Suppressor macrophage treated with lipopolysaccharide for 4 hours (primary cell): ENCODE data around the gene SETD7.
"Not testable (repeated sequence)": the region's sequence is repeated elsewhere in the genome, so short reads cannot be mapped to it uniquely, and the experiment has no call there.

Experiments
- DNase-seq: peaks from one replicate; pipeline ENCODE4 v3.0.0-alpha.2; 2020

Gene SETD7

DNA sequence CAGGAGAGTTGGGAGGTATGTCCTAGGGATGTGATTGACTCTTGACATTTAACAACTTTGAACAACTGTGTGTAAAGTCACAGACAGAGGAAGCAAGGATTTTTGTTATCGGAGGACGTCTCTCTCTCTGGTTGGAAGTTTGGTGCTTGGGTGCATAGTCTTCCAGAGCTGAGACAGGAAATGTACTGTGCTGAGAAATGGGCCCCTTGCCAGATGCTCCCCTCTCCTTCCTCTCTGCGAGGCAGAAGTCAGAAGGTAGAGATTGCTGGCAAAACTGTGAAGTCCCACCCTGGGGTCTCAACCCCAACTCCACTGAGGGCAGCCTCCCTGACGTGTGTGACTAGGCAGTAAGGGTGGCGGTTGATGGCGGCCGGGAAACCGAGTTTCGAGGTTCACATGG is 49.2 kb downstream of the SETD7 start:
- no peak for DNase-seq

- peak; percentile 37 for DNase-seq
These were observed 52.3 kb downstream of the SETD7 start for GRCh38 chr4:139503622-139504166.

DNA sequence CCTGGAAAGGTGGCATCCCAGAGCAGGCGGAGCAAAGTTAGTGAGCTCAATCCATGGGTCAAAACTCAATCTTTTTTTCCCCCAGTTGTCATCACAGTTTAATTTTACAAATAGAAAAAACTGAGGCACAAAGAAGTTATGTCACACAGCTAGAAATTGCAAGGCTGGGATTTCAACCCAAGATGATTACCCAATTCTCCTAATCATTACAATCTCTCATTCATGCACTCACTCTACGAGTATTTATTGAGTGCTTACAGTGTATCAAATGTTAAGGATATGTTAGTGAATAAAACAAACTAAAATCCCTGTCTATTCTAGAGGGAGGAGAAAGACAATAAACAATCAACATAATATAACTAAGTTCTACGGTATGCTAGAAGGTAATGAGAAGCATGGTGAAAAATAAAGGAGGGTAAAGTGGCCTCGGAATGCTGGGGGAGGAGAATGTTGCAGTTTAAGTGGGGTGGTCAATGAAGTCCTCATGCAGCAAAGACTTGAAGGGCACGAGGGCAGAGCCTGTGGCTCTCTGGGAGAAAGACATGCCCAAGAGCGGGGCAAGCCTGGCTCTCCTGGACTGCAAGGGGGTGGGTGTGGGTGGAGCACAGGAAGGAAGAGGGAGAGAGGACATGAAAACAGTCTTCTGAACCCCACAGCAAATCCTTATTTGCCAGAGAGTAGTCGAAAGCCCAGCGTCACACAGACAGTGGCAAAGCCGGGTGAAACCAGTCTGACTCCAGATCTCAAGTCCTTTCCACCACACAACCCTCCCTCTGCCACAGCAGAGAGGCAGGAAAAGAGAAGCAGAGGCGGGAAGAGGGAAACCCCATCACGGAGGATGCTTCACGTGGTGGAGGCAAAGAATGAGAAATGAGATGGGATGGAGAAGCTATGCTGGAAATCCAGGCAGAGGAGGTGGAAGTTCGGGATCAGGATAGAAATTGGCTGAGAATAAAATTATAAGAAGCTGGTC is 53.8 kb downstream of the SETD7 start:
- DNase-seq, result peak; percentile 19

DNA sequence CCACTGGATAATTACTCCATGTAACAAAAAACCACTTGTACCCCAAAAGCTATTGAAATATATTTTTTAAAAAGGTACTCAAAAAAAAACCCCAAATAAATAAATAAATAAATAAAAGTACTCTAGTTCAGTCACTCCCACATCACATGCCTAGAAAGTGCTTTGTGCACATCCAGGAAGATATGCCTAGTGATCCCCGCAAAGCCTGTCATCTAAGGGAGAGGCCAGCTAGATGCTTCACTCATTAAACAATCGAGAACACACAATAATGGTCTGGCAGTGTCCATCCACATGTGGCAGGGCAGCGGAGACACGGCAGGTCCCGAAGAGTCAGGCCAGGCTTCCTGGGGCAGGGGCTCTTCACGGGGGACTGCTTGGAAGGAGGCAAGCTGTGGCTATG is 54.5 kb downstream of the SETD7 start:
- DNase-seq, result no peak

DNA sequence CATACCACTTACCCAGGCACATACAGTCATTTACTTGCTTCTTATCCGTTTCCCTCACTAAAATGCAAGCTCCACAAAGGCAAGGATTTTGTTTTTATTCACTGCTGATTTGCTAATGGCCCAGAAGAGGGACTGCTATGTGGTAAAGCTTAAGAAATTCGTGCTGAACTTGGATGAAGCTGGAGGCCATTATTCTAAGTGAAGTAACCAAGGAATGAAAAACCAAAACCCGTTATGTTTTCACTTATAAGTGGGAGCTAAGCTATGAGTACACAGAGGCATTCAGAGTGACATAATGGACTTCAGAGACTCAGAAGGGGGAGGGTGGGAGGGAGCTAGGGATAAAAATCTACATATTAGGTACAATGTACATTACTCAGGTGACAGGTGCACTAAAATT is 54.9 kb downstream of the SETD7 start:
- no peak for DNase-seq

GRCh38 chr4:139499186-139499585 is 56.8 kb downstream of the SETD7 start:
- no peak for DNase-seq

DNA sequence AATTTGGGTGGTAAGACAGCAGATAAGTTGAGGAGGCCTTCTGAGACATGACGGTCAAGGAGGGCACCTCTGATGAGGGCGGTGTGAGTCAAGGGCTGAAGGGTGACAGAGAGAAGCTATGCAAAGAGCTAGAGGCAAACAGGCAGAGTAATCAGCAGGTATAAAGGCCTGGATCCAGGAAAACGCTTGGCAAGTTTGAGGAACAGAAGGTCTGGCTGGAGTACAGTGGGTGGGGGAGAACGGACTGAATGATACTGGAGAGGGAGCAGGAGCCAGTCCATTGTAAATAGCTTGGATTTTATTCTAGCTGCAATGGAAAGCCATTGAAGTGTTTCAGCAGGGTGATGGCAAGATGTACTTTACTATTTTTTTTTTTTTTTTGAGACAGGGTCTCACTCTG is 62.8 kb downstream of the SETD7 start:
- DNase-seq, result no peak

GRCh38 chr4:139492429-139492828 is 63.6 kb downstream of the SETD7 start:
- no peak for DNase-seq

DNA sequence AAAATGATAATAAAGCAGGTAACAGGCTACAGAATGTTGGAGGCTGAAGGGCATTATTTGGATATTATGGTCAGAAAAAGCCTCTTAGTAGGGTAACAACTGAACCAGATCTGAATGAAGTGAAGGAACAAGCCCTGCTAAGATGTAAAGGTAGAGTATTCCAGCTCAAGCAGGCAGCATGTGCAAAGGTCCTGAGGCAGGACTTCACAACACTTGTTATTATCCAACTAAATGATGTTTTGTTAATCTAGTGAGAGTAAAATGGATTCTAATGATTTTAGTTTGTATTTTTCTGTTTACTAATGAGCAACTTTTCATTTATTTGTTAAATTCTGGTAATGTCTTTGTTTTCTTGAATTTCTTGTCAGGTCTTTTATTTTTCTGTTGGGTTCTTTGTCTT is 66.4 kb downstream of the SETD7 start:
- DNase-seq, result no peak

DNA sequence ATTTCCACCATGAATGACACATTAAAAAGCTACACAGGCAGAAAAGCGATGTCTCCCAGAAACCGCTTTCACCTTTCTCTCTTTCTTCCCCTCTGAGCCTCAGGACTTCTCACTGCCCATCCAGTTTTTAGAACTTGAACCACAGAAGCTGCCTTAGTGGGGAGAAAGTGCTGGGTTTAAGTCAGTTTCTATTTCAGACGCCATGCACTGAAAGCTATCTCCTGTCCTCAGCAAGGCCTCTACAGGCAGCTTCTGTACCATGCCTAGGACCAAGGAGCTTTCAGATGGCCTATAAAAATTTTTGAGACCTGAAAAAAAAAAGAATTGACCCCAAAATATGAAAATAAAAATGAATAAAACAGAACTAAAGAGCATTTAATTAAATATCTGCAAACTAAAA is 67.6 kb downstream of the SETD7 start:
- DNase-seq, result no peak

- peak; percentile 61 for DNase-seq
These were observed 71.2 kb downstream of the SETD7 start for GRCh38 chr4:139484783-139485311.

GRCh38 chr4:139483000-139483399 is 73.0 kb downstream of the SETD7 start:
- DNase-seq, result no peak

DNA sequence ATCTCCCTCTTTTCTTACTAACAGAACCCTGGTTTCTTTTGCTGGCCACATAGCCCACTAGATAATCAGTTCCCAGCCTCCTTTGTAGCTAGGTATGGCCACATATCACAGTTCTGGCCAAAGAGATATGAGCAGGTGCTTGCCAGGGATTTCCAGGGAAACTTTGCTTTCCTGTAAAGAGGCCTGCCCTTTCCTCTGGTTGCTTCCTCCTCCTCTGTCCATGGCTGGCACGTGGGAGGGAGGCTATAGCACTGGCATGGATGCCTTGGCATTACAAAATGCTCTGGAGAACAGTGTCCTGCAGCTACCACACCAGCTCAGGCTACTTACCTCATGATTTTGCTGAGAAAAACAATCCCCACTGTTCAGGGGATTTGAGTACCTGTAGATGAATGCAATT is 74.6 kb downstream of the SETD7 start:
- no peak for DNase-seq

- no peak for DNase-seq
These were observed 79.7 kb downstream of the SETD7 start for GRCh38 chr4:139476363-139476762.

DNA sequence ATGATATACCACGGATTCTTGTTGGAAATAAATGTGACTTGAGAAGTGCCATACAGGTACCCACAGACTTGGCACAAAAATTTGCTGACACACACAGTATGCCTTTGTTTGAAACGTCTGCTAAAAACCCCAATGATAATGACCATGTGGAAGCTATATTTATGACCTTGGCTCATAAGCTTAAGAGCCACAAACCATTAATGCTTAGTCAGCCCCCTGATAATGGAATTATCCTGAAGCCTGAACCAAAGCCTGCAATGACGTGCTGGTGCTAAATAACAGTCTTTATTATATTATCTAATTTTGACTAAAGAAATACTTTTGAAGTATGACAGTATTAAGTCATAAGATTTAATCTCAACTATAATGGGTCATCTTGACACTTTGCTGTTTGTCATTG is 83.2 kb downstream of the SETD7 start:
- DNase-seq, result no peak

DNA sequence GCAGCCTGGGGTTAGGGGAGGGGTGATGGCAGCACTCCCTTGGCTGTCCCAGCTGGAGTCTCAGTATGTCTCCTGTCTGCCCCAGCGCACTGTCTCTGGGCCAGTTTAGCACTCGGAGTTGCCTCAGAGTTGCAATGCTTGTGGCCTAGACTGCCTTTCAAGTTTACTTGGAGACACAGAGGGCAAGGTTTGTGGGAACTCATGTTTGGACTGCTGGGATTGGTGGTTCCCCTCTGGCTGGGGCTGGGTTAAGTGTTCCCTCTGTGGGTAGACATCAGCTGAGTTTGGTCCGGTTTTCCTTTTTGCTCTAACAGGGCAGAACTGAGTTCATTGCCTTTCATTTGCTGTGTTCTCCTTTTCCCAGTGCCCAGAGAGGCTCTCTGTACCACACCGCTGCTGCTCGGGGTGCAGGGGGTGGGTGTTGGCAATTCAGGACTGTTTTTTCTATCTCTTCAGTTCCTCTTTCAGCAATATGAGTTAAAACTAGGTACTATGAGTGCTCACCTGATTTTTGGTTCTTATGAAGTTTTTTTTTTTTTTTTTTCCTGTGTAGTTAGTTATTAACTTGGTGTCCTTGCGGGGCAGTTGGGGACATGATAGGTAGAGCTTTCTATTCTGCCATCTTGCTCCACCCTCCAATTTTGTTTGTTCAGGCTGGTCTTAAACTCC is 84.9 kb downstream of the SETD7 start:
- DNase-seq, result no peak

DNA sequence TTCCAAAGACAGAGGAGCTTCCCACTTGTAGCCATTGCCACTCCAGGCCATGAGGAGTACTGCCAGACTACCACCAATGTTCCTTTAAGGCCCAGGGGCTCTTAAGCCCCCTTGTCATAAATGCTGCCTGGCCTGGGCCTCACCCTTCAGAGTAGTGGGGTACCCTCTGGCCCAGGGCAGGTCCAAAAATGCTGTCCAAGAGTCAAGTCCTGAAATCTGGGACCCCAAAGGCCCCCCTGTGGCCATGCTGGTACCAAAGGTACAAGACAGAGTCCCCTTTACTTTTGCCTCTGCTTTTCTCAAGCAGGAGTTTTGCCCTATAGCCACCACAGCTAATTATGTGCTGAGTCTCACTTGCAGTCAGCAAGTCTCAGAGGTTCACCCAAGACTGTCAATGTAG is 85.7 kb downstream of the SETD7 start:
- DNase-seq, result no peak

DNA sequence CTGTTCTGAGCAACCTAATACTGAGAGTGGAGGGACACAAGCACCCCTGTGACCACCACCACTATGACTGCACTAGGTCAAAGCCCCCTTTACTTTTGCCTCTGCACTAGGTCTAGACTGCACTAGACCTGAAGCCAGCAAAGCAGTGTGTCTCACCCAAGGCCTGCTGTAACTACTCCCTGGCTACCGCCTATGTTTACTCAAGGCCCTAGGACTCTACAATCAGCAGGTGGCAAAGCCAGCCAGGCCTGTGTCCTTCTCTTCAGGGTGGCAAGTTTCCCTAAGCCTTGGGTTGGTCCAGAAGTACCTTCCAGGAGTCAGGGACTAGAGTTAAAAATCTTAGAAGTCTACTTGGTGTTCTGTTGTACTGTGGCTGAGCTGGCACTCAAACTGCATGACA is 86.2 kb downstream of the SETD7 start:
- DNase-seq, result no peak

- no peak for DNase-seq
These were observed 86.8 kb downstream of the SETD7 start for GRCh38 chr4:139469216-139469615.

DNA sequence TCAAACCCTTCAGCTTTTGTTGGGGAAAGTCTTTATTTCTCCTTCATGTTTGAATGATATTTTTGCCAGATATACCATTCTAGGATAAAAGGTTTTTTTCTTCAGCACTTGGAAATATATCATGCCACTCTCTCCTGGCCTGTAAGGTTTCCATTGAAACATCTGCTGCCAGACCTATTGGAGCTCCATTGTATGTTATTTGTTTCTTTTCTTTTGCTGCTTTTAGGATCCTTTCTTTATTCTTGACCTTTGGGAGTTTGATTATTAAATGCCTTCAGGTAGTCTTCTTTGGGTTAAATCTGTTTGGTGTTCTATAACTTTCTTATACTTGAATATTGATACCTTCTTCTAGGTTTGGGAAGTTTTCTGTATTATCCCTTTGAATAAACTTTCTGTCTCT is 87.3 kb downstream of the SETD7 start:
- not testable (repeated sequence) for DNase-seq

DNA sequence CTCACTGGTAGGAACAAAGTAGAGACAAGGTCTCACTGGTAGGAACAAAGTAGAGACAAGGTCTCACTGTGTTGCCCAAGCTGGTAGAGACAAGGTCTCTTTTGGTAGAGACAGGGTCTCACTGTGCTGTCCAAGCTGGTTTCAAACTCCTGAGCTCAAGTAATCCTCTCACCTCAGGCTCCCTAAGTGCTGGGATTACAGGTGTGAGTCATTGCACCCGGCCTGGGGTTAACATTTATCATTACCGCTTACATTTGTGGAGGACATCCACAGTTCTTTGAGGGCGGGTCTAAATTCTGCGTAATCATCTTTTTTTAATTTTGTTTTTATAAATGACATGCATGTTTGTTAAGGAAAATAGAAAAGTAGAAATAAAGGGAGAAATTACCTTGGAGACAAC is 90.1 kb downstream of the SETD7 start:
- no peak for DNase-seq

- not testable (repeated sequence) for DNase-seq
These were observed 91.5 kb downstream of the SETD7 start for GRCh38 chr4:139464512-139464911.

GRCh38 chr4:139461022-139461628 is 94.9 kb downstream of the SETD7 start:
- DNase-seq, result no peak
